Measurements from ENCODE around the gene ALLC.

ALLC gene

GRCh38 chr2:3679180-3679579 lies 21.2 kb downstream of the ALLC start:
- no peak for DNase-seq (ENCODE audit: low spot score)

GRCh38 chr2:3679616-3680393 lies 21.8 kb downstream of the ALLC start:
- no peak for DNase-seq (ENCODE audit: low spot score)

GRCh38 chr2:3680548-3681345 lies 22.7 kb downstream of the ALLC start:
- DNase-seq (ENCODE audit: low spot score), result no peak

GRCh38 chr2:3681625-3682024 lies 23.6 kb downstream of the ALLC start:
- no peak for DNase-seq (ENCODE audit: low spot score)

GRCh38 chr2:3682811-3683210 lies 24.8 kb downstream of the ALLC start:
- no peak for DNase-seq (ENCODE audit: low spot score)

GRCh38 chr2:3683748-3684454 lies 25.9 kb downstream of the ALLC start:
- DNase-seq (ENCODE audit: low spot score), result no peak

GRCh38 chr2:3689998-3690748 lies 32.2 kb downstream of the ALLC start:
- no peak for DNase-seq (ENCODE audit: low spot score)

- peak; percentile 55 for DNase-seq (ENCODE audit: low spot score)
These were observed 34.4 kb downstream of the ALLC start for GRCh38 chr2:3692375-3692774.

- no peak for DNase-seq (ENCODE audit: low spot score)
These were observed 38.5 kb downstream of the ALLC start for GRCh38 chr2:3696545-3696944.

GRCh38 chr2:3701071-3701470 lies 43.1 kb downstream of the ALLC start:
- no peak for DNase-seq (ENCODE audit: low spot score)

- DNase-seq (ENCODE audit: low spot score), result peak; percentile 54
These were observed 45.3 kb downstream of the ALLC start, which contains the start of gene DCDC2C for GRCh38 chr2:3703236-3703756. Gene DCDC2C, plus strand, starts transcription at chr2:3703575. Its CDS starts 177 bp downstream, at chr2:3703752.

GRCh38 chr2:3703757-3704355 lies 45.9 kb downstream of the ALLC start:
- no peak for DNase-seq (ENCODE audit: low spot score)

- DNase-seq (ENCODE audit: low spot score), result no peak
These were observed 46.7 kb downstream of the ALLC start for GRCh38 chr2:3704692-3705091.

- no peak for DNase-seq (ENCODE audit: low spot score)
These were observed 47.8 kb downstream of the ALLC start for GRCh38 chr2:3705782-3706181.

GRCh38 chr2:3706892-3707291 lies 48.9 kb downstream of the ALLC start:
- DNase-seq (ENCODE audit: low spot score), result no peak

- DNase-seq (ENCODE audit: low spot score), result no peak
These were observed 50.6 kb downstream of the ALLC start for GRCh38 chr2:3708576-3708975.

- DNase-seq (ENCODE audit: low spot score), result no peak
These were observed 51.2 kb downstream of the ALLC start for GRCh38 chr2:3709225-3709624.

GRCh38 chr2:3712424-3712823 lies 54.4 kb downstream of the ALLC start:
- no peak for DNase-seq (ENCODE audit: low spot score)

- DNase-seq (ENCODE audit: low spot score), result no peak
These were observed 55.0 kb downstream of the ALLC start for GRCh38 chr2:3712831-3713503.

GRCh38 chr2:3718679-3719078 lies 60.7 kb downstream of the ALLC start:
- DNase-seq (ENCODE audit: low spot score), result no peak

- DNase-seq (ENCODE audit: low spot score), result no peak
These were observed 67.0 kb downstream of the ALLC start for GRCh38 chr2:3725002-3725401.
